ENCODE measurements around the gene RPP40. TPM values are rescaled to one million over a fixed set of nuclear protein-coding genes. Genes with fewer than 3 reads are reported as not detected.

Gene RPP40
- total and polyA plus RNA-seq, 4 donors: 11.0 to 20.5 (median 12.6) TPM

DNA sequence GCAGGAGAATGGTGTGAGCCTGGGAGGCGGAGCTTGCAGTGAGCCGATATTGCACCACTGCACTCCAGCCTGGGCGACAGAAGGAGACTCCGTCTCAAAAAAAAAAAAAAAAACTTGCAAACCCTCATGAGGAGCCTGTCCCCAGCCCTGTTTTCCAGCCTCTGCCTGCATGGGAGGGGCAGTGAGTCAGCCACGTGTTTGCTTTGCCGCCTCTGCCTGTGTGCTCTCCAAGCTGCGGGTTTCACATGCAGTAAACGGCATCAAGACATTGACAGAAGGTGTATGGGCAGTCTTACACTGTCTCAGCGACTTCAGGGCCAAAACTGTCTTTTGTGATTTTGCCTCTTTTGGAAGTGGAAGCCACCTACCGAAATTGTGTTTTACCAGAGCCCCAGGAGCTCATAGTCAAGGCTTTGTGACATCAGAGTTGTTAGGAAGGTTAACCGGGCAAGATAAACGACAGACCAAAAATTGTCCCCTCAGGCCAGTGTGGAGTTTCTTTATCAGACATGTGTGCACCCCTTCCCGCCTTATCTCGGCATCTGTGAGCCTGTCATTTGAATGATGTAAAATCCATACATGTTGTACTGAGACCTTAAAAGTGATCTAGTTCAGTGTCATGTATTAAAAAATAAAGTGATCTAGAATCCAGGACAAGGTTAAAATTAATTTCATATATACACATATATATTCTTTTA, 52.9 kb downstream of the RPP40 start:
- no peak overlapping the region for H3K27ac ChIP-seq (ENCODE audit: low read depth, low read length)
- DNase-seq (ENCODE audit: low read depth in 4 of 6, low spot score in 6 of 6): no peak
- no peaks in the 10 kb centered on the region for H3K27me3 ChIP-seq (ENCODE audit: control insufficient read depth, insufficient read depth, low read length)
- no peaks in the 10 kb centered on the region for H3K9me3 ChIP-seq (ENCODE audit: control insufficient read depth, insufficient read depth, low read length)
- H3K36me3 ChIP-seq (ENCODE audit: control insufficient read depth, insufficient read depth, low read length): peaks cover 47% of the 10 kb centered on the region
- H3K4me3 ChIP-seq (ENCODE audit: low read depth, low read length): no peak overlapping the region
- H3K4me1 ChIP-seq (ENCODE audit: control insufficient read depth, insufficient read depth, low read length): no peaks in the 10 kb centered on the region
- WGBS (ENCODE audit: insufficient coverage): 93% methylated on average over 10 of the region's 14 CpGs

DNA sequence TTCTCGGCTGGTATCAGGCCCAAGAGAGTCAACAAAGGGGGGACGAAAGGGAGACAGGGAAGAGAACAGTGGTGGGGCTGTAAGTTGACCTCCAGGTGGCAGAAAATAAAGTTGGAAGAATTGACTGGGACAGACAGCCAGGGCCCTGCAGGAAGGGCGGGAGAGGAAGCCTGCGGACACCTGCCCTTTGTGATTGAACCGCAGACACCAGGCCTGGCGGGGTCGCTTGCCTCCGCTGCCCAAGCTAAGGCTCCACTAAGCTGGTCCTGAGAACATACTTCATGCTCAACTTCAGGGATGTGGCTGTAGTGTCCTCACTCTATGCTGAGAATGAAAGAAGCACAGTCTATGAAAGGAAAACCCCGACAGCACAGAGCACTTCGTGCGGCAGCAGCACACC, 53.8 kb downstream of the RPP40 start:
- Histone ChIP-seq H3K4me3 (ENCODE audit: low read depth, low read length) (no peak overlapping the region), H3K27ac (ENCODE audit: low read depth, low read length) (no peak overlapping the region), H3K9me3 (ENCODE audit: control insufficient read depth, insufficient read depth, low read length) (no peaks in the 10 kb centered on the region), H3K4me1 (ENCODE audit: control insufficient read depth, insufficient read depth, low read length) (no peaks in the 10 kb centered on the region), H3K36me3 (ENCODE audit: control insufficient read depth, insufficient read depth, low read length) (peaks cover 56% of the 10 kb centered on the region), H3K27me3 (ENCODE audit: control insufficient read depth, insufficient read depth, low read length) (no peaks in the 10 kb centered on the region)
- DNase-seq (ENCODE audit: low read depth in 4 of 6, low spot score in 6 of 6): no peak
- 94% methylated on average over 11 of the region's 11 CpGs for WGBS (ENCODE audit: insufficient coverage)

DNA sequence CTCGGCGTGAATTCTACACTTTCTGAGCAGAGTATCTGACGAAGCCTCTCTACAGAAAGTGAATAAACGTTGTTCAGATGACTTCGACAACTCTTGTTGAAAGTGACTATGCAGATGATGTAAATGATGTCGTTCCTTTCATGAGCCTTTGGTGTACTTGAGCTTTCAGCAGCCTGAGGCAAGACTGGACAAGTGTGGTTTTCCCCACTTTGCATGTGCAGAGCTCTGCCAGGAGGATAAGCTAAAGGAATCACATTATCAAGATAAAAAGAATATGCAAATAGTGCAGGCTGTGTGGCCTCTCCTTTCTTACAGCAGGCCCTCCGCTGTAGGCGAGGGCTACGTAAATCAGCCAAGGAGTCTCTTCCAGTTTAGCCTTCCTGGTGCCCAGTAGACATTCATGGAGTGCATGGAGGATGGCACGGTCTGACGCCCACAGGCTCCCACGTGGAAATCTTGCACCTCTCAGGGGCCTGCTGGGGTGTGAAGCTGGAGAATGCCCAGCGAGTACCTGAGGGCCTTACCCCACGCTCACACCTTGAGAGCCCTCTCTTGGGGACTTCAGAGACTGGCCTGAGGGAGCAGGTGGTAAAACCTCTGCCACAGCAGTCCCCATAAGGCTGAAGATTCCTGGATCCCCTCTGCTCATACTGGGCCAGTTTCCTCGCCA, 54.9 kb downstream of the RPP40 start:
- 57% methylated on average over 12 of the region's 15 CpGs for WGBS (ENCODE audit: insufficient coverage)
- DNase-seq (ENCODE audit: low read depth in 4 of 6, low spot score in 6 of 6): no peak

DNA sequence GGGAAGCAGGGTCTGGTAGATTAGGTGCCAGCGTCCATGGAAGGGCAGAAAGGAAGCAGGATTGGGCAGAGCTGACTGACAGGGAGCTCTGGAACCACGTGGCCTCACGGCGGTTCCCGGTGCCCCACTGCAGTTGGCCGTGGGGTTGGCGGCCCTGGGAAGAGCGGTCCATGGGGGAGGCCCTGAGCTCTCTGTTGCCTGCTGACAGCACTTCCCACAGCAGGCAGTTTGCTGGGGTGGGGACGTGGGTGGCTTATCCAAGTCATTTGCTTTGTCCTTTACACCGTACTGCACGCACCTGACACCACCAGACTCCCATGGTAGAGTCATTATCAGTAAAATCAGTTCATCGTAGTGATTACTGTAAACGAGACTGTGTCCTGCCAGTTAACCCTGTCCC, 56.1 kb downstream of the RPP40 start:
- 86% methylated on average over 11 of the region's 13 CpGs for WGBS (ENCODE audit: insufficient coverage)
- H3K9me3 ChIP-seq (ENCODE audit: control insufficient read depth, insufficient read depth, low read length): no peaks in the 10 kb centered on the region
- H3K36me3 ChIP-seq (ENCODE audit: control insufficient read depth, insufficient read depth, low read length): peaks cover 49% of the 10 kb centered on the region
- H3K27me3 ChIP-seq (ENCODE audit: control insufficient read depth, insufficient read depth, low read length): no peaks in the 10 kb centered on the region
- H3K4me3 ChIP-seq (ENCODE audit: low read depth, low read length): no peak overlapping the region
- no peak for DNase-seq (ENCODE audit: low read depth in 4 of 6, low spot score in 6 of 6)
- no peak overlapping the region for H3K27ac ChIP-seq (ENCODE audit: low read depth, low read length)
- no peaks in the 10 kb centered on the region for H3K4me1 ChIP-seq (ENCODE audit: control insufficient read depth, insufficient read depth, low read length)

More for the DNA sequence above, 54.9 kb downstream of the RPP40 start:
- H3K4me3 ChIP-seq (ENCODE audit: low read depth, low read length): no peak overlapping the region
- peaks cover 59% of the 10 kb centered on the region for H3K36me3 ChIP-seq (ENCODE audit: control insufficient read depth, insufficient read depth, low read length)
- no peaks in the 10 kb centered on the region for H3K9me3 ChIP-seq (ENCODE audit: control insufficient read depth, insufficient read depth, low read length)
- no peaks in the 10 kb centered on the region for H3K27me3 ChIP-seq (ENCODE audit: control insufficient read depth, insufficient read depth, low read length)
- no peaks in the 10 kb centered on the region for H3K4me1 ChIP-seq (ENCODE audit: control insufficient read depth, insufficient read depth, low read length)
- H3K27ac ChIP-seq (ENCODE audit: low read depth, low read length): no peak overlapping the region

DNA sequence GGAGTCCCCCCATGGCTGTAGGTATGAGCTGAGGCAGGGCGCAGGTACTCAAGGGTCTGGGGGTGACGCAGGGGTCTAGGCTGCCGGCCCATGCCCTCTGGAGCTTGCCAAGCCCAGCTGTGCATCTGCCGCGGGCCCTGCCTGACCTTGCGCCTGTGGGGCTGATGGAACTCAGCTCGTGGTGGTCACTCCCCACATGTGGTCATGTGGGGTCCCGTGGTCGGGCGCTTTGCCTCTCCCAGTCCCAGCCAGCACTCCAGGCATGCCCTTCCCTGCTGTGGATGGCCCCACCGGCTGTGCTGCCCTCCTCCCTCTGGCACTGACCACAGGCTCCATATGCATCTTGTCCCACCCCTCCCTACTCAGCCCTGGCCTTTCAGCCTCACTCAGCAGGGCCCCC, 57.3 kb downstream of the RPP40 start:
- 92% methylated on average over 11 of the region's 11 CpGs for WGBS (ENCODE audit: insufficient coverage)

More for the DNA sequence above, 57.3 kb downstream of the RPP40 start:
- H3K36me3 ChIP-seq (ENCODE audit: control insufficient read depth, insufficient read depth, low read length): peaks cover 44% of the 10 kb centered on the region
- H3K27ac ChIP-seq (ENCODE audit: low read depth, low read length): no peak overlapping the region
- no peaks in the 10 kb centered on the region for H3K4me1 ChIP-seq (ENCODE audit: control insufficient read depth, insufficient read depth, low read length)
- H3K9me3 ChIP-seq (ENCODE audit: control insufficient read depth, insufficient read depth, low read length): no peaks in the 10 kb centered on the region
- DNase-seq (ENCODE audit: low read depth in 4 of 6, low spot score in 6 of 6): no peak
- H3K27me3 ChIP-seq (ENCODE audit: control insufficient read depth, insufficient read depth, low read length): no peaks in the 10 kb centered on the region
- H3K4me3 ChIP-seq (ENCODE audit: low read depth, low read length): no peak overlapping the region

Other genes starting within 250 kb of the RPP40 start
- 10 to 100 TPM; 37.5 to 51.7 TPM for gene CDYL, start 227.6 kb downstream of the RPP40 start, total RNA-seq
- 10 to 100 TPM; 15.4 to 20.3 TPM for gene CDYL, start 227.6 kb downstream of the RPP40 start, polyA plus RNA-seq (ENCODE audit: insufficient read length in 2 of 2)
- 1 to 10 TPM; 2.2 to 3.3 TPM for gene PPP1R3G, start 81.3 kb upstream of the RPP40 start, total RNA-seq
- 1 to 10 TPM; 2.8 to 3.3 TPM for gene PPP1R3G, start 81.3 kb upstream of the RPP40 start, polyA plus RNA-seq (ENCODE audit: insufficient read length in 2 of 2)